ENCODE results near the gene SEC14L3.

Gene SEC14L3

DNA sequence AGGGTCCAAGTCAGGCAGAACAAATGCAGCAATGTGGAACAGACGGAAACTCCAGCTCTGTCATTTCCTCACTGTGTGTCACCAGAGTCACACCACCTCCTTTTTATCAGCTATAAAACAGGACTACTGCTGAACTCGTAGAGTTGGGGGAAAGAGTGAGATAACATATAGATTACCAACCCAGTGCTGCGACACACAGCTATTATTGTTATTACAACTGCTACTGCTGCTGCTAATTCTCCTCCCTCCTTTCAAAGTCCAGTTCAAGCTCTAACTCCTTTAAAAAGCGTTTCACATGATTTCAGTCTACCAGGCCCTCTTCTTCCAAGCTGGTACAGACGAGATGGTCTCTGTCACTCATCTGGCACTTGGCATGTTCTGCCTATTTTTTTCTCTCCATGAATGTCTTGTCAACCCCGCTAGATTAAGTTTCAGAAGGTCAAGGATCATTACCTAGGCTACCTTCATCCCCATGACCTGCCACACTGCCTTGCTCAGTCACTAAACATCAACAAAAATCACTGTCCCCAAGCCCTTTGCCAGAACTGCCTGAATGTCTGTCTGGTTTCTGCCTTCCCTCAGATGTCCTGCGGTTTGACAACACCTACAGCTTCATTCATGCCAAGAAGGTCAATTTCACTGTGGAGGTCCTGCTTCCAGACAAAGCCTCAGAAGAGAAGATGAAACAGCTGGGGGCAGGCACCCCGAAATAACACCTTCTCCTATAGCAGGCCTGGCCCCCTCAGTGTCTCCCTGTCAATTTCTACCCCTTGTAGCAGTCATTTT, 49.9 kb downstream of the SEC14L3 start:
- DNase-seq, result no peak

DNA sequence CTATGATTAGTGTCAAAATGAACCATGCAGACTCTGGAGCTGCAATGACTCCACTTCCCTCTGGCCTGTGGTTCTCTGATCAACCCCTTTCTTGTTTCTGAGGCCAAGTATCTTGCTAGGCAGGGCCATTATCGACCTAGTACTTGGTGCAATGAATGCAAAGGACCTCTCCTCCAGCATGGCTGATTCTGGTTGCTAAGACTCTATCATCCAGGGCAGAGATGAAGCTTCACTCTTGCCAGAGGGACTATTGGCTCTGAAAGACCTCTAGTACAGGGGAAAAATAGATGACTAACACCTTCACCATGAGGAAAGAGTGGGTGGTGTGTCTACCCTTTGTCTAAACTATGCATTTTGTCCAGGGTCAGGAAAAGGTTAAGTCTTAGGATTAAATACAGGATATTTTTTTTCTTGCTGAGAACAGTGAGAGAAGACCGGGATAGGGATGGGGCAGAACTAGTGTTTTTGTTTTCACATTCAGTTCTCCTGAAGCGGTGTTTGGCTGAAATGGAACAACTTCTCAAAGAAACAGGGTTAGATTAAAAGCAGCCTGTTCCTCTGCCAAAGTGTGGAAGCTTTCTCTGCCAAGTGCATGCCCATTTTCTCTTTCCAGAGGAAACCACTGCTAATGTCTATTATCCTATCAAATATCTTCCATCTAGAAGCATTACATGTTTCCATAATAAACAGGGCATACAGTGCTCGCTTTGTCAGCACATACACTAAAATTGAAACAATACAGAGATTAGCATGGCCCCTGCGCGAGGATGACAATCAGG, 51.3 kb downstream of the SEC14L3 start:
- no peak for DNase-seq

GRCh38 chr22:30416837-30417236, 55.0 kb downstream of the SEC14L3 start:
- DNase-seq, result no peak

DNA sequence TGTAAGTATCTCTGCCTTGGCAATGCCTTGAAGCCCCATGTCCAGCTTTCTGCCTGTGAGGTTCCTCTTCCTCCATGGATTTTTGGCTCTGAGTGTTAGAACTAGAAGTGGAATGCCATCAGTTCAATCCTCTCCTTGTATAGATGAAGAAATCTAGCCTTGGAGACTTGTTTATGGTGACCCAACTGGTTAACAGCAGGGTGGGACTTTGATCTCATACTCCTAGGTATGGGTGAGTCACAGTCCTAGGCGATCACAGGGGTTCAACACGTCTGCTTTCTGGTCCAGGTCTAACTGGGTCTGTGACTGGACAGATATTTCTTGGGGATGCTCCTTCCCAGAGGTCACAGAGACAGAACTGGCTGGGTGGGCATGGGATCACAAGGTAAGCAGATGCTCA, 55.4 kb downstream of the SEC14L3 start:
- no peak for DNase-seq

DNA sequence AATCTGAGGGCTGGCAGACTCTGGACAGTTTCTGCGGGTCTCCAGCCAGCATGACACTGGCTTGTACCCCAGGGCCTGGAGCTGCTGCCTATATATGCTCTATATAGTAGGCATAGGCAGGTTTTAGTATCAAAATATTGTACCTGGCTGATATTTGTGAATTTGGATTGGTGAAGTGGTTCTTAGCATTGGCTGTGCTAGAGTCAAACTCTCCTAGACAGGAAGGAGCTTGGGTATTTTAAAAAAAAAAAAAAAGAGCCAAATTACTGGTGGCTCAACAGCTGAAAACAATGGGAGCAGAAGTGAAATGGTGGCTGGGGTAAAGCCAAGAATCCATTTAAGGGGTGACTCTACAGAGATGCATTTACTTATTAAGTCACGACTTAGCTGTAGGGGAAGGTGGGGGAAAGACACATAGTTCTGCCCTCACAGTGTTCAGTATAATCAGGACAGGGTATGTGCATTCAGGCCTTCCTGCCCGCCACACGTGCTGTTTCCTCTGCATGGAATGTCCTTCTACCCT, 57.2 kb downstream of the SEC14L3 start:
- DNase-seq, result no peak

DNA sequence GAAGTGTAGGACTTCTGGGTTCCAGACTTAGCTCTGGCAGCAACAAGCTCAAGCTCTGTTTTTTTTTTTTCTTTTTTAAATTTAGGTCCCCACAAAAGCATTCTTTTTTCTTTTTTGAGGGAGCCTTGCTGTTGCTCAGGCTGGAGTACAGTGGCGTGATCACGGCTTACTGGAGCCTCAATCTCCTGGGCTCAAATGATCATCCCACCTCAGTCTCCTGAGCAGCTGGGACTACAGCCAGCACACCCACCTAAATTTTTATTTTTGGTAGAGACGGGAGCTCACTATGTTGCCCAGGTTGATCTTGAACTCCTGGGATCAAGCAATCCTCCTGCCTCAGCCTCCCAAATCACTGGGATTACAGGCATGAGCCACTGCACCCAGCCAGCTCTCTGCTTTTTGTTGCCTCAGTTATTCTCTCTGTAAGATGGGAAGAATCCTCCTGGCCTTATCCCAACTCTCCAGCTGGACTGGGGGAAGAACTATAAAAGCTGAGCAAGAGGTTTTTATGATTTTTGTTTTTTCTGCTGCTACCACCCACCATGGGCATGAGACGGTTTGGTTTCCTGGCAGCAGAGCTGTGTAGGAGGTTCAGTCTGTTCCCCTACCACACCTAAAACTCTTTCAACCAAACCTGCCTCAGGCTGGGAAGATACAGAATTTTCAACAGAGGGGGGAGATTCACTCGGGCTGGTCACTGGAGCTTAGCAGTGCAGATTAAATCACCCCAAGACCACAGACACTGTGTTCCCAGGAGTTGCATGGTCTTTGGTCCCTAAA, 57.9 kb downstream of the SEC14L3 start:
- no peak for DNase-seq

DNA sequence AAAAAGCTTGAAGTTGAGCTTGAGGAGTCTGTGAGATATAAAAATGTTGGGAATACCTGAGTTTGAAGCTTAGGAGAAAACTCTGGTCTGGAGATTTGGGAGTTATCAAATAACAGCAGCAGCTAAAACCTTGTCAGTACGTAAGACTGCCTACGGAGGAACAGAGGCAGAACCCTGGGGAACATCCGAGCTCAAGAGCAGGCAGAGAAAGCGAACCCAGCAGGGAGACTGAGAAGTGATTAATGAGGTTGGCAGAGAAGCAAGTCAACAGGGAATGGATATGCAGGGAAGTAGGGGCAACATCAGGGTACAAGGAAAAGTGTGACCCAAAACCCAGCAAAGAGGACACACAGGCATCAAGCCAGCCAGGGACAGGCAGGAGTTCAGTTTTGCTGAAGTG, 58.8 kb downstream of the SEC14L3 start:
- DNase-seq, result no peak

DNA sequence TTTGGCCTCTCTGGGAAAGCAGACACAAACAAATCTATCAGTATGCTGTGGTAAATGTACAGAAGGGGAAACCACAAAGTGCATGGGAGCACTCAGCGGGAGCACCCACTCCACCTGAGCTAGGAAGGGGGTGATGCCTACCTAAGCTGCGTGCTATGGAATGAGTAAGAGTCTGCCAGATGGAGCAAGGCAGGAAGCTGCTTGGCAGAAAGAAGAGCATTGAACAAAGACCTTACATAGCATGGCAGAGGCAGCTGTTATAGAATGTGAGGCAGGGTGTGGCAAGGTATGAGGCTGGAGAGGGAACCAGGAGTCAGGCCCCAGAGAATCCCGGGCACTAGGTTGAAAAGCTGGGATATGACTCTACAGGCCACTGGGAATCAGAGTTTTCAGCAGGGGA, 60.0 kb downstream of the SEC14L3 start:
- no peak for DNase-seq
